Stimulated activated CD4-positive, alpha-beta T cell treated with anti-CD3 and anti-CD28 coated beads, Interleukin-4, amount 100 ng/mL, for 4 hours (primary cell): ENCODE data around the gene HIGD1B.
"Not testable (repeated sequence)": the region's sequence is repeated elsewhere in the genome, so short reads cannot be mapped to it uniquely, and the experiment has no call there.

ENCODE experiments used
- DNase-seq, 2 experiments: peaks; one replicate each; pipeline ENCODE4 v3.0.0-alpha.2; 2020

Gene HIGD1B

DNA sequence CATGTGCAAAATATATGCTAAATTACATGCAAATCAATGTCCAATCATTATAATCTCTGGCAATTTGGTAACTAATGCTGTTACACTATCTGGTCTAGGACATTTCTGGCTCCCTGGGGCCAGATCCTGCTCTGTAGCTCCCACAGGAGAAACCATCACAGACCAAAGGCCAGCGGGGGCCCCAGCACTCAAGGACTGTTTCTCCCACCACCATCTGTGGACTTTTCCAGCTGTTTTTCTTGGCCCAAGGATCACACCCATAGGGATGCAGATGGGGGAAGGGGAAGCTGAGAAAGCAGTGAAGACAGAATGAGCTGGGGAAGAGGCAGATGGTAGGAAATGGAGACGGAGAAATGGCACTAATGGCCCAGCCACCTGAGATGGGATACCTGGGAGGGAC, at the start of gene HIGD1B:
Gene HIGD1B, plus strand, starts transcription at position 298 of the 400 bp plus-strand sequence. CDS start 270 bp downstream, outside the sequence.
- no peak for DNase-seq

DNA sequence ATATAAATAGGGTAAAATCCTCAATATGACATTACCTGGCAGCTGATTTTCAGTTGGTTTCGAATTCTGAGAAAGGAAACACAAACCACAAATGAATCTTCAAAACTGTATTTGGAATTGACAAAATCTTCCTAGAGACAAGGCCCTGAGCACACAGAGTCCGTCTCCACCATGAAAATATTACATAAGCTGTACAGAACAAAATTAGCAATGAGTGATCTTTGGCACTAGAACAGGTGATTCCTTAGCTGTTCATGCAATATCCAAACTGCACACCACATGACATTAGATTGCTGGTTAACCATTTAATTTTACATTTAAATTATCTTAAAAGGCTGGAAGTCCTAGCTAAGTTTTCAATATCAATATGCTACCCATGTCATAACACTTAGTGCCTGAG, 49.3 kb upstream of the HIGD1B start:
- no peak for DNase-seq

- DNase-seq = no peak
Observed at GRCh38 chr17:44801880-44802279, 45.8 kb upstream of the HIGD1B start.

DNA sequence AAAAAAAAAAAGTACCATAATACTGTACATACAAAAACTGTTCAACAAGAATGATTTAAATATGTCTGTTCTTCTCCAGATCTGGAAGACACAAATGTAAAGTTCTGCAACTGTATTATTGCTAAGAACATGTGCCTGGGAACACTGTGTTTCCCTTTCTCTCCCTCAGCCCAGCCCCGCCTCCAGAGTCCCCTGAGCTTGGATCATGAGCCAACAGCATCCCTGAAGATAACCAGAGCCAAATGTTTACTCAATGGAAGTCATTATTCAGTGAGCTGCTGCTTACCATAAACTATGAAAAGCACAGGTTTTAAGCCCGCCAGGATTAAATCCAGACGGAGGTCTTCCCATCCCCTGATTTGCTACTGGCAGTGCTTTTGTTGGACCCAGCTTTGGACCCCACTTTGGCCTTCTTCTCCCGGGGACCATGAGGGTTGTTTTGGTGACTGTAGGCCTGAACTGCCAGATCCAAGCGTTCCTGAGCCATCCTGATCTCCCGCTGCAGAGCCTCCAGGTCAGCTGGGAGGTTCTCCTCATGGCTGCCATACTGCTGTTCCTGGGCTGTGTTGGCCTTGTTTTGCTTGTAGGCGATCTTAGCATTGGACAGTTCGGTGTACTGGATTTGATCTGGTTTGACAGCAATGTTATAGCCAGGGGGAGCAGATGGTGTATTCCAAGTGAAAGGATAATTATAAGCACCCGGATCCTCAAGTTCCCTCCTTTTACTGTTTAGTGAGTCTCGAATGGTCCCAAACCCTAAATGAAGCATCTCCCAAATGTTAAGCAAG, 43.2 kb upstream of the HIGD1B start:
- DNase-seq = no peak

DNA sequence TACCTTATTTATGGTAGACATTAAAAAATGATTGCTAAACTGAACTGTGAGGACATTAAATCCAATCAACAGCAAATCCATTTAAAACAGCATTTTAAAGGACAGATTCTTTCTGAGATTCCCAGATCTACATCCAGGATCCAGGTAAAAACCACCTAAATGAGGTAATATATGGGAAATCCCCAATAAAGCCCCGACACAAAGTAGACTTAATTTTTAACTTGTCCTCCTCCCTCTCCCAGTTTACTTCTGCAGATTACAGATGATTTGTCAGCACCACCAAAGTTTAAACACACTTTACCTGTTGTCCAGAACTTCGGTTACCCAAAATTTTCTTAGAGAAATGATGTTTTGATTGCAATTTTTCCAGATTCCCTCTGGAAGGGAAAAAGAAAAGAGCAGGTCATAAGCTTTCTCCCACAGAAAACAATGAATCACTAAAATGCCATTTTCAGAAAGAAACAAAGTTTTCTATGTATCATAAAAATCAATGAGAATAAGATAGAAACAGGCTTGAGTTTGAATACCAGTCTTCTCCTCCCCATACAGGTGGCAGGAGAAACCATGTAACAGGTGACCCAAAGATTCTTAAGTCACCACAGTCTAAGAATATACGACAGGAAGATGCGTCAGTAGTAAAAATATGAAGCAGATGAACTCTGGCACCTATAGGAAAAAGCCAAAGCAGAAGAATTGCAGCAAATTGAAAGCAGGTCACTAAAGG, 40.4 kb upstream of the HIGD1B start:
- DNase-seq = no peak

DNA sequence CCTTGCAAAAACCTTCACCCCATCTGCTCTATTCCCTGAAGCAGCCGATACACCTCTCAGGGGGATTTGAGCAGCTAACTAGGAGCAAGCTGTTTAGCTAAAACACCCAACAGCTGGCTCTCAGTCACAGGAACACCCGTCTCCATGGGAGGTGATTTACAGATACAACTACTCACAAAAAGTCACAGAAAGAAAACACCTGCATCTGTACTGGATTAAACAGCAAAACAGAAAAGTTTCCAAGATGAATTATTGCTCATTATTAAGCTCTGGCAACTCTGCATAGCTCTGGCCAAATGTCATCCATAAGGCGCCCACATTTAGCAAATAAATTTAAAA, 39.9 kb upstream of the HIGD1B start:
- no peak for DNase-seq

- DNase-seq = no peak
Observed at GRCh38 chr17:44808156-44808555, 39.5 kb upstream of the HIGD1B start.

DNA sequence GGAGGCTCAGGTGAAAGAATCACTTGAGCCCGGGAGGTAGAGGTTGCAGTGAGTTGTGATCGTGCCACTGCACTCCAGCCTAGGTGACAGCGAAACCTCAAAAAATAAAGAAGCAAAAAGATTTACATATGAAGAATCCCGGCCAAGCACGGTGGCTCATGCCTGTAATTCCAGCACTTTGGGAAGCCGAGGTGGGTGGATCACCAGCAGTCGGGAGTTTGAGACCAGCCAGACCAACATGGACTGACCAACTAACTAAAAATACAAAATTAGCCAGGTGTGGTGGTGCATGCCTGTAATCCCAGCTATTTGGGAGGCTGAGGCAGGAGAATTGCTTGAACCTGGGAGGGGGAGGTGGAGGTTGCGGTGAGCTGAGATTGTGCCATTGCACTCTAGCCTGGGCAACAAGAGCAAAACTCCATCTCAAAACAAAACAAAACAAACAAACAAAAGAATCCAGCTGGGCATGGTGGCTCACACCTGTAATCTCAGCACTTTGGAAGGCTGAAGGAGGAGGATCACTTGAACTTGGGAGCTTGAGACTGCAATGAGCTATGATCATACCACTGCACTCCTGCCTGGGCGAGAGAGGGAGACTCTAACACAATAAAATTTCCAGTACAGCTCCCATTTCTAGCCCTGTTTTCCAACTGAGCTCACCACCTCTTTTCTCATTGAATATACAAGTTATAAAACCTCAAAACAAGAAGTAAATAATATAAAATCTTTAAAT, 38.9 kb upstream of the HIGD1B start:
- DNase-seq = not testable (repeated sequence)

DNA sequence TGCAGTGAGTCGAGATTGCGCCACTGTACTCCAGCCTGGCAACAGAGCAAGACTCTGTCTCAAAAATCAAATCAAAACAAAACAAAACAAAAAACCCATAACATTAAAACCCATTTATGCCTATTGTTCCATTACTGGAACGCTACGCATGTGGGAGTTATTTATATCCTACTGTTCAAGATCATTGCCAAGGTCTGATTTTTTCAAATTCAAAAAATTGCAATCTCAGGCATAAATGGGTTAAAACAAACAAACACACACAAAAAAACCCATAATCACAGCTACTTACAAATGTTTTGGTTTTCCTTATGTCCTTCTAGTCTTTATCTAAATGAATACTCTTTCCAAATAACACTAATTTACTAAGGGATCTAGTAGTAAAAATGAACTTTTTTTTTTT, 35.4 kb upstream of the HIGD1B start:
- no peak for DNase-seq

- DNase-seq = not testable (repeated sequence)
Observed at GRCh38 chr17:44818508-44818907, 29.2 kb upstream of the HIGD1B start.

DNA sequence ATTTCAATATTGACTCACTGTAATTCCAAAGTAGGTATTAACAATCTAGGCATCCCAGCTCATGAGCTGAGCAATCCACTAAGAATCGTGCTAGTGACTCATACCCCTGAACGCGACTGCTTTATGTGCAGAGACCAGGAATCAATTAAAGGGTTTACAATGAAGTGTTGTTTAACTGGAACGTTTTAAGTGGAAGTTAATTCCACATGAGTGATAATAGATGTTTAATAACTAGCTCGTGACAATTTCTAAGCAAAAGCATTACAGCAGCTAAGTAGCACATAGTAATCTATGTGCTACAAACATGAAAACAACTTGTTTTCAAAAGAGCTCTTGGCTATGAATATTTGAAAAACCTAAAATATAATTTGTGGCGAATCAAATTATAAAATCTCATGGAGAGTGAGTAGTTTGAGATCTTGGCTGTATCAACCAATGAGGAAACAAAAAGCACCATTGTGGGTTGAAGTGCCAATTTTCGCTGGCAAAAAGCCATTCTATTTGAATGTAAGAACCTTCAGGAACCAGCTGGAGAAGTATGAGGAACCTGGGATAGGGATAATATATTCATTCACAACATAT, 27.0 kb upstream of the HIGD1B start:
- no peak for DNase-seq

DNA sequence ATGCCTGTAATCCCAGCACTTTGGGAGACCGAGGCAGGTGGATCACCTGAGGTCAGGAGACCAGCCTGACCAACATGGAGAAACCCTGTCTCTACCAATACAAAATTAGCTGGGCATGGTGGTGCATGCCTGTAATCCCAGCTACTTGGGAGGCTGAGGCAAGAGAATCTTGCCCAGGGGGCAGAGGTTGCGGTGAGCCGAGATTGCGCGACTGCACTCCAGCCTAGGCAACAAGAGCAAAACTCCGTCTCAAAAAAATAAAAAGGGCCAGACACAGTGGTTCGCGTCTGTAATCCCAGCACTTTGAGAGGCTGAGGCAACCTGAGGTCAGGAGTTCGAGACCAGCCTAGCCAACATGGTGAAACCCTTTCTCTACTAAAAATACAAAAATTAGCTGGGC, 22.4 kb upstream of the HIGD1B start:
- DNase-seq = not testable (repeated sequence)

- DNase-seq = no peak
Observed at GRCh38 chr17:44826123-44826790, 21.4 kb upstream of the HIGD1B start.

DNA sequence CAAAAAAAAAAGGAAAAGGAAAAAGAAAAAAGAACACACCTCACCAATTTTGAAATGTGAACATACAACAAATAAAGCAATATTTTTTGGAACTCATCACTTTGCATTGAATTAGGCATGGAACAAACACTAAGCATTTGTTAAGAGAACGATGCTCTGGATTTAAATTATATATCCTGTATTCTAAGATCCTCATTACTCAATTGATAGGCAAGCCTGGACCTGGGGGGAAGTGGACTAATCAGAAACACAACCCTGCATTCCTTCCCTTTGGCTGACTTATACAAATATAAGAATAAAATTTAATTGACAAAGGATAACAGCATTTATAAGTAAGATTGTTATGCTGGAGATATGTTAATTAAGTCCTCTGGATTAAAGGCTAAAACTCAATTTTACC, 19.8 kb upstream of the HIGD1B start:
- DNase-seq = no peak

- peak in 1 of 2 experiments; percentile 23 for DNase-seq
Observed at GRCh38 chr17:44828919-44829522, 18.7 kb upstream of the HIGD1B start.

GRCh38 chr17:44829523-44830358, 17.9 kb upstream of the HIGD1B start, which contains the start of gene GJC1:
Gene GJC1, minus strand, starts transcription at chr17:44830287. Its CDS starts 24,470 bp downstream, at chr17:44805817.
- peak in 1 of 2 experiments; percentile 35 for DNase-seq

DNA sequence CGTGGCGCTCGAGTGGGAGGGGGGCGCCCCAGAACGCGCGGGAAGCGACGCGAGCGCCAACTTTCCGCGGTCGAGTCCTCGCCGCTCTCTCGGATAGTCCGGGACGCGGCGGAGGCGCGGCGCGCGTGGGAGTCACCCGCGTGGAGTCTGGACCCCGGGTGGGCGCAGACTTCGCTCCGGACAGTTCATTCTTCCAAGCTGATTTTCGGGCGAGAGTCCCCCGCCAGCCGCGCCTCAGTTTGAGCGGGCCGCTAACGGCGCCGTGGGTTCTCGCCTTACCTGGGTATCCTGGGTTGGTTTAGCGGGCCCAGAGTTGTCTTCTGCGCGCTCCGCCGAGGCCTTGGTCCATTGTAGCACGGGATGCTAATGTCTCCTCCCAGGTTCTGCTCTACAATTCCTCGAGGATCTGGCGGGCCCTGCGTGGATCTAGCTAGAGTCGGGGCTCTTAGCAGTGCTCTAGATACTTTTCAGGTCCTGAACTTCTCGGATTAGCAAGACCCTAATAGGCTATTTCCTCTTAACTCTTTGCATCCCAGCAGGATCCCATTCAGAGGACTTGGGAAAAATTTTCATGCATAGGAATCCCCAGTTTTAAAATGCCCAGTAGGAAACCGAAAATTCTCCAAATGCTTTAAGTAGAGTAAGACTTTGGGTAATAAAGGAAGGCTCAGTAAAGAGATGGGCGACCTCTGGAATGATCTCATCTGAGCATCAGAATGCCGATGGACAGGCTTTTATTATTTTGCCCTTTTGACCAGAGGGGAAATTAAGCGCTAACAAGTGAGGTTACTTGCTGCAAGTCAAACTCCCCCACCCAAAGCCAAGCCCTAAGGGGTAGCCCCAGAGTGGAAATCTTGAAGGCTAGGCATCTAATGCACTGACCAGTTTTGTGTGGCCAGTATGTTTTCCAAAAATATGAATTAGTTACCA, 17.1 kb upstream of the HIGD1B start:
- DNase-seq = peak; percentile 13 to 38

- DNase-seq = no peak
Observed at GRCh38 chr17:44831371-44831770, 16.3 kb upstream of the HIGD1B start.

DNA sequence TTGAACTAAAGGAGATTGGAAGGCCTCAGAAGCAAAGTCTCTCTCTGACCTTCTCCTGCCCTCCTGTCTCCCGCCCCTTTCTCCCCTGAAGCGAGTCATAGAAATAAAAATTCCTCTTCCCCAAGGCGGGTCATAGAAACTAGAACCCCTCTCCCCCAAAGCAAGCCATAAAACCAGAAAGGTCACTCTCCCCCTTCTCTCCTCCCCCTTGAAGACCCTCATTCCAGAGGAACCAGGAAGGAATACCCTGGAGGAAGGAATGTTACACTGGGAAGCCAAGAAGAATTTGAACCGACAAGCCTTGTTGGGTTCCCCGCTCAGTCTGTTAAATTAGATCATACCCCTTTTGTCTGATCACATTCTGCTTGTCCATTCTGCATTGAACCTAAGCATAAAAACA, 14.9 kb upstream of the HIGD1B start:
- no peak for DNase-seq

GRCh38 chr17:44837196-44837595, 10.5 kb upstream of the HIGD1B start:
- DNase-seq = no peak
